Endothelial cell of umbilical vein (primary cell): ENCODE measurements around the gene LACTBL1. TPM values are rescaled to one million over a fixed set of nuclear protein-coding genes. Genes with fewer than 3 reads are reported as not detected.

ENCODE experiments used
- BruUV-seq: library from RNA; stranded (reverse); fragments of 400-500 nt; replicated peaks from 2 replicates; lab custom pipeline; 2021; lab: Mats Ljungman, UMichigan
- CTCF ChIA-PET: fragments of 300-600, 350-600 bp; sonication (Branson Sonifier 250); formaldehyde crosslinking; loops from one replicate; lab custom pipeline; 2021; ENCODE audit warnings: antibody characterized with exemption, inconsistent platforms; lab: Charles Lee
- POLR2A ChIA-PET: fragments of 300-600, 350-600 bp; sonication (Branson Sonifier 250); formaldehyde crosslinking; loops from one replicate; lab custom pipeline; 2021; ENCODE audit warnings: antibody characterized with exemption, inconsistent platforms; lab: Charles Lee
- DNase-seq: peaks from one replicate; pipeline ENCODE4 v3.0.0-alpha.2; 2011; ENCODE audit warnings: low read depth, low spot score
- FAIRE-seq: peaks from 2 replicates; lab custom pipeline; 2011; peaks lifted over from hg19 to GRCh38; lab: Jason Lieb, UNC
- H2AFZ ChIP-seq: 2 replicates; pipeline ENCODE4 v1.6.0; 2012; ENCODE audit warnings: low read depth, low read length, control low read depth, inconsistent platforms
- H3K27ac ChIP-seq: 2 replicates; pipeline ENCODE4 v1.5.1; 2011; ENCODE audit warnings: low read depth, mild to moderate bottlenecking, control low read depth, low read length, moderate library complexity; ENCODE audit not compliant: insufficient read depth
- H3K27me3 ChIP-seq, 2 experiments: 2 replicates each; pipeline versions ENCODE4 v1.6.0 to v1.6.1; 2011; ENCODE audit warnings: low read length in 2 of 2, mixed read lengths in 1 of 2; ENCODE audit not compliant: control insufficient read depth in 2 of 2, insufficient read depth in 2 of 2
- H3K36me3 ChIP-seq, 2 experiments: 2 replicates in 1 of 2; 3 replicates in 1 of 2; pipeline ENCODE4 v1.5.1; 2011; ENCODE audit warnings: low read length in 2 of 2, mild to moderate bottlenecking in 1 of 2, moderate library complexity in 1 of 2; ENCODE audit not compliant: control insufficient read depth in 2 of 2, insufficient read depth in 2 of 2; ENCODE audit errors: extremely low read depth in 1 of 2
- H3K4me1 ChIP-seq: 3 replicates; pipeline ENCODE4 v1.5.1; 2011; ENCODE audit warnings: mild to moderate bottlenecking, low read length; ENCODE audit not compliant: control insufficient read depth, insufficient read depth; ENCODE audit errors: extremely low read depth
- H3K4me2 ChIP-seq: 2 replicates; pipeline ENCODE4 v1.6.1; 2011; ENCODE audit warnings: low read length, control low read depth, mixed read lengths; ENCODE audit not compliant: insufficient read depth
- H3K4me3 ChIP-seq, 3 experiments: fragments of 200-600 bp in 1 of 3; sonication (generic), shearing (Covaris generic) in 1 of 3; replicated peaks in 1 of 3; 2 replicates each; pipeline ENCODE4 v1.5.1; 2011 to 2016; ENCODE audit warnings: control low read depth in 3 of 3, low read length in 3 of 3, mild to moderate bottlenecking in 2 of 3, inconsistent platforms in 1 of 3, low read depth in 1 of 3, moderate library complexity in 1 of 3; ENCODE audit not compliant: insufficient read depth in 1 of 3
- H3K79me2 ChIP-seq: 2 replicates; pipeline ENCODE4 v1.6.0; 2012; ENCODE audit warnings: low read length, inconsistent platforms; ENCODE audit not compliant: control insufficient read depth, insufficient read depth
- H3K9ac ChIP-seq: replicated peaks from 2 replicates; pipeline ENCODE3; 2011; ENCODE audit warnings: low read length, control low read depth; ENCODE audit not compliant: insufficient read depth; ENCODE audit errors: extremely low read depth
- H3K9me1 ChIP-seq: replicated peaks from 3 replicates; pipeline ENCODE4 v1.6.0; 2011; ENCODE audit warnings: mild to moderate bottlenecking, low read length; ENCODE audit not compliant: control insufficient read depth, insufficient read depth; ENCODE audit errors: extremely low read depth
- H3K9me3 ChIP-seq: replicated peaks from 2 replicates; pipeline ENCODE4 v1.5.1; 2012; ENCODE audit warnings: low read length, inconsistent platforms; ENCODE audit not compliant: control insufficient read depth, insufficient read depth
- H4K20me1 ChIP-seq: replicated peaks from 2 replicates; pipeline ENCODE3; 2011; ENCODE audit warnings: mild to moderate bottlenecking, low read length; ENCODE audit not compliant: control insufficient read depth, insufficient read depth; ENCODE audit errors: extremely low read depth
- CTCF ChIP-seq, 2 donors: IDR thresholded peaks; 1 replicate in 1 of 2; 2 replicates in 1 of 2; pipeline ENCODE4 v1.5.1; 2011; ENCODE audit warnings: low read length in 2 of 2, mild to moderate bottlenecking in 2 of 2, moderate library complexity in 2 of 2, control low read depth in 1 of 2, inconsistent platforms in 1 of 2, low read depth in 1 of 2; ENCODE audit not compliant: insufficient read depth in 1 of 2; ENCODE audit errors: extremely low read depth in 1 of 2
- EZH2 ChIP-seq: IDR thresholded peaks from 2 replicates; pipeline ENCODE4 v1.6.1; 2012; ENCODE audit warnings: borderline replicate concordance, low read depth, mild to moderate bottlenecking, moderate library complexity, low read length, inconsistent platforms; ENCODE audit not compliant: severe bottlenecking
- FOS ChIP-seq: IDR thresholded peaks from 2 replicates; pipeline ENCODE4 v1.6.1; 2011; ENCODE audit warnings: mild to moderate bottlenecking, low read length, moderate library complexity, borderline replicate concordance; ENCODE audit not compliant: insufficient read depth
- GATA2 ChIP-seq: IDR thresholded peaks from 2 replicates; pipeline ENCODE4 v1.7.0; 2011; ENCODE audit warnings: low read depth, mild to moderate bottlenecking, moderate library complexity, mixed read lengths, low read length; ENCODE audit not compliant: insufficient read length, insufficient read depth
- JUN ChIP-seq: IDR thresholded peaks from 2 replicates; pipeline ENCODE4 v1.6.1; 2011; ENCODE audit warnings: borderline replicate concordance, low read depth; ENCODE audit not compliant: insufficient read length, insufficient read depth
- MAX ChIP-seq: IDR thresholded peaks from 2 replicates; pipeline ENCODE4 v1.6.1; 2011; ENCODE audit not compliant: insufficient read depth, insufficient read length
- MYC ChIP-seq: IDR thresholded peaks from one replicate; pipeline ENCODE4 v1.6.1; 2011; ENCODE audit warnings: mild to moderate bottlenecking, low read depth, low read length
- POLR2A ChIP-seq: IDR thresholded peaks from 2 replicates; pipeline ENCODE4 v1.6.1; 2012; ENCODE audit warnings: low read depth, mild to moderate bottlenecking, control low read depth, low read length
- POLR2AphosphoS5 ChIP-seq: IDR thresholded peaks from 2 replicates; pipeline ENCODE4 v1.6.1; 2012; ENCODE audit warnings: low read depth, mild to moderate bottlenecking, control low read depth, low read length, moderate library complexity; ENCODE audit not compliant: insufficient read depth
- dilution Hi-C: fragments of 300-500 bp; cut with MboI; formaldehyde crosslinking; loops from one replicate; pipeline ENCODE4 v1.15.0; 2019; ENCODE audit warnings: low sequenced_read_pairs; ENCODE audit not compliant: extremely low pct_ligation_motif_present
- intact Hi-C: fragments of 100-400 bp; cut with micrococcal nuclease; formaldehyde crosslinking; loops from one replicate; pipeline ENCODE4 v1.10.0; 2022
- polyA plus RNA-seq, 4 experiments: library from polyadenylated mRNA; depleted of rRNA in 3 of 4; stranded (reverse) in 3 of 4; unstranded in 1 of 4; fragments of >200 nt; gene quantifications; 2 replicates each; pipeline versions ENCODE4 v1.2.1 to v1.2.3, GENCODE V29; 2011 to 2012; ENCODE audit warnings: missing spikeins in 1 of 4
- total RNA-seq: library from RNA; stranded (reverse); gene quantifications from 2 replicates; pipeline ENCODE4 v1.2.3, GENCODE V29; 2021

The LACTBL1 gene
- total and polyA plus RNA-seq, 2 donors (not counting 3 experiments of a cell fraction or from before 2014, with no cell fraction given) = not detected

GRCh38 chr1:22906968-22907367, 65.7 kb downstream of the LACTBL1 start:
- CTCF ChIA-PET = no interaction called here
- BruUV-seq = no TSS peak
- no peak for DNase-seq

More at GRCh38 chr1:22906968-22907367, 65.7 kb downstream of the LACTBL1 start:
- no peak for TF ChIP-seq GATA2
- no peak for TF ChIP-seq FOS
- no peak for TF ChIP-seq CTCF (IDR thresholded peaks at IDR 0.05; ENCODE audit: extremely low read depth in 1 of 2, insufficient read depth in 1 of 2, low read depth in 1 of 2, low read length in 2 of 2)
- no peak for TF ChIP-seq EZH2
- TF ChIP-seq JUN = no peak
- TF ChIP-seq POLR2A = no peak
- TF ChIP-seq MYC = no peak
- no peak for TF ChIP-seq POLR2AphosphoS5
- no peak for TF ChIP-seq MAX
- Histone ChIP-seq H3K36me3 (peaks cover 0 to 16% of the 10 kb centered on the region in 2 experiments), H3K4me1 (no peaks in the 10 kb centered on the region), H3K27ac (no peak overlapping the region), H3K9me1 (no peaks in the 10 kb centered on the region), H3K4me2 (no peak overlapping the region), H3K9me3 (no peaks in the 10 kb centered on the region), H3K9ac (no peak overlapping the region), H3K79me2 (no peaks in the 10 kb centered on the region), H4K20me1 (no peaks in the 10 kb centered on the region), H2AFZ (no peak overlapping the region), H3K4me3 (no peak overlapping the region), H3K27me3 (no peaks in the 10 kb centered on the region)
- POLR2A ChIA-PET = no interaction called here
- intact Hi-C loops = no loop called here
- FAIRE-seq = no peak
- dilution Hi-C loops = no loop called here
